Activated naive CD4-positive, alpha-beta T cell treated with anti-CD3 and anti-CD28 coated beads, Interleukin-2, amount 10 ng/mL, durations not matched to agents 7 days and 5 days (primary cell): Measurements from ENCODE around the gene DHRS7B.

Experiments used
- CTCF ChIA-PET: fragments of 350-600 bp; sonication (Branson Sonifier 250); formaldehyde crosslinking; loops from one replicate; lab custom pipeline; 2021; ENCODE audit warnings: antibody characterized with exemption; lab: Charles Lee
- DNase-seq: peaks from one replicate; pipeline ENCODE4 v3.0.0-alpha.2; 2020
- H3K27ac Mint-ChIP-seq: one replicate; pipeline ENCODE4 v1.8.0; 2021; ENCODE audit warnings: mild to moderate bottlenecking, moderate library complexity, mixed read lengths
- H3K27me3 Mint-ChIP-seq: one replicate; pipeline ENCODE4 v1.8.0; 2021; ENCODE audit warnings: mild to moderate bottlenecking, mixed read lengths
- H3K36me3 Mint-ChIP-seq: one replicate; pipeline ENCODE4 v1.8.0; 2021; ENCODE audit warnings: mixed read lengths
- H3K4me1 Mint-ChIP-seq: one replicate; pipeline ENCODE4 v1.8.0; 2021; ENCODE audit warnings: mixed read lengths
- H3K4me3 Mint-ChIP-seq: one replicate; pipeline ENCODE4 v1.8.0; 2021; ENCODE audit warnings: mild to moderate bottlenecking, moderate library complexity, mixed read lengths
- H3K9me3 Mint-ChIP-seq: one replicate; pipeline ENCODE4 v1.8.0; 2021; ENCODE audit warnings: mixed read lengths

DHRS7B gene

GRCh38 chr17:21209511-21210175 is 82.9 kb downstream of the DHRS7B start:
- no peak overlapping the region for H3K4me3 Mint-ChIP-seq
- H3K9me3 Mint-ChIP-seq, result no peaks in the 10 kb centered on the region
- H3K36me3 Mint-ChIP-seq, result peaks cover 16% of the 10 kb centered on the region
- H3K27me3 Mint-ChIP-seq, result no peaks in the 10 kb centered on the region
- CTCF ChIA-PET, result no interaction called here
- DNase-seq, result no peak
- H3K27ac Mint-ChIP-seq, result no peak overlapping the region
- peaks cover 35% of the 10 kb centered on the region for H3K4me1 Mint-ChIP-seq

- Mint-ChIP-seq H3K27me3 (no peaks in the 10 kb centered on the region), H3K27ac (no peak overlapping the region), H3K9me3 (no peaks in the 10 kb centered on the region), H3K4me1 (peaks cover 44% of the 10 kb centered on the region), H3K36me3 (peaks cover 16% of the 10 kb centered on the region), H3K4me3 (no peak overlapping the region)
- DNase-seq, result no peak
- CTCF ChIA-PET, result no interaction called here
Measured at GRCh38 chr17:21210411-21211076, 83.8 kb downstream of the DHRS7B start.

GRCh38 chr17:21211825-21212479 is 85.2 kb downstream of the DHRS7B start:
- H3K4me3 Mint-ChIP-seq, result peak overlapping the region; percentile 97
- CTCF ChIA-PET, result interaction anchor here (1.3 to 2.6 kb wide), 3 partner anchors 64 to 92 kb away, joined by 5 to 10 read pairs (median 6); no protein-coding TSS in a partner anchor
- no peaks in the 10 kb centered on the region for H3K9me3 Mint-ChIP-seq
- no peak for DNase-seq
- H3K27me3 Mint-ChIP-seq, result no peaks in the 10 kb centered on the region
- H3K27ac Mint-ChIP-seq, result peak overlapping the region; percentile 14
- H3K36me3 Mint-ChIP-seq, result peaks cover 16% of the 10 kb centered on the region
- peaks cover 56% of the 10 kb centered on the region for H3K4me1 Mint-ChIP-seq

GRCh38 chr17:21212826-21213637 is 86.3 kb downstream of the DHRS7B start:
- H3K27me3 Mint-ChIP-seq, result no peaks in the 10 kb centered on the region

GRCh38 chr17:21213638-21214014 is 86.9 kb downstream of the DHRS7B start:
- Mint-ChIP-seq H3K9me3 (no peaks in the 10 kb centered on the region), H3K27ac (peak overlapping the region; percentile 90), H3K4me1 (peaks cover 63% of the 10 kb centered on the region), H3K36me3 (peaks cover 15% of the 10 kb centered on the region), H3K27me3 (no peaks in the 10 kb centered on the region), H3K4me3 (peak overlapping the region; percentile 97)
- no peak for DNase-seq
- CTCF ChIA-PET, result interaction anchor here (0.7 to 2.6 kb wide), 6 partner anchors 24 to 114 kb away, joined by 3 to 10 read pairs (median 3); no protein-coding TSS in a partner anchor

More at GRCh38 chr17:21212826-21213637, 86.3 kb downstream of the DHRS7B start:
- peaks cover 17% of the 10 kb centered on the region for H3K36me3 Mint-ChIP-seq
- no peak for DNase-seq
- H3K9me3 Mint-ChIP-seq, result no peaks in the 10 kb centered on the region
- peak overlapping the region; percentile 90 for H3K27ac Mint-ChIP-seq
- H3K4me3 Mint-ChIP-seq, result peak overlapping the region; percentile 97
- peaks cover 63% of the 10 kb centered on the region for H3K4me1 Mint-ChIP-seq
- CTCF ChIA-PET, result interaction anchor here (0.7 to 2.6 kb wide), 7 partner anchors 25 to 113 kb away, joined by 3 to 10 read pairs (median 3); no protein-coding TSS in a partner anchor

GRCh38 chr17:21214015-21214776 is 87.4 kb downstream of the DHRS7B start, which contains the start of gene TMEM11:
Gene TMEM11 (minus strand): TSS chr17:21214161. CDS start chr17:21214152, 9 bp downstream.
- Mint-ChIP-seq H3K9me3 (no peaks in the 10 kb centered on the region), H3K36me3 (peaks cover 14% of the 10 kb centered on the region), H3K27me3 (no peaks in the 10 kb centered on the region), H3K4me3 (peak within 1 kb of the TSS; percentile 97), H3K4me1 (peaks cover 63% of the 10 kb centered on the region), H3K27ac (peak within 1 kb of the TSS; percentile 90)
- CTCF ChIA-PET, result interaction anchor here (1.0 to 1.1 kb wide), 3 partner anchors 23 to 115 kb away, joined by 3 to 7 read pairs (median 3); no protein-coding TSS in a partner anchor
- DNase-seq, result peak; percentile 97

GRCh38 chr17:21214777-21215541 is 88.2 kb downstream of the DHRS7B start:
- H3K4me3 Mint-ChIP-seq, result peak overlapping the region; percentile 97
- peaks cover 12% of the 10 kb centered on the region for H3K36me3 Mint-ChIP-seq
- peak; percentile 24 for DNase-seq
- peak overlapping the region; percentile 84 for H3K27ac Mint-ChIP-seq
- CTCF ChIA-PET, result interaction anchor here (1.4 kb wide), 1 partner anchor 87 kb away, joined by 3 read pairs; no protein-coding TSS in a partner anchor
- H3K4me1 Mint-ChIP-seq, result peaks cover 61% of the 10 kb centered on the region
- no peaks in the 10 kb centered on the region for H3K9me3 Mint-ChIP-seq
- no peaks in the 10 kb centered on the region for H3K27me3 Mint-ChIP-seq

DNA sequence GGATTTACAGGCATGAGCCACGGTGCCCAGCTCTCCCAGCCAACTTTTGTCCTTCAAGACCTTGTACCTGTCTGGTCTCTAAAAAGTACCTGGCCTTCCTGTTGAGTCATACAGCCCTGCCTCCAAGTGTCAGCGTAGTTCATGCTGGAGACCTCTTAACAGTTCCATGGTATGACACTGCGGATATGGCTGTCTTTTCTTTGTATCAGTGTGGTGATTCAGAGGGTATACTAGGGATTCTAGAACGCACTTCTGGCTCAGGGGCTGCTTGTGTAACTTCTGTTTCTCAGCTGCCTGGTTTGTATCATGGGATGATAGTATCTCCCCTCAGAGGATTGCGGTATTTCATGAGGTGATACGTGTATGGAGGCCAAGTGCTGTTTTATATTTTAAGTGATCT is 89.2 kb downstream of the DHRS7B start:
- Mint-ChIP-seq H3K9me3 (no peaks in the 10 kb centered on the region), H3K4me3 (peak overlapping the region; percentile 97), H3K36me3 (peaks cover 5% of the 10 kb centered on the region), H3K27ac (peak overlapping the region; percentile 84), H3K27me3 (no peaks in the 10 kb centered on the region), H3K4me1 (peaks cover 54% of the 10 kb centered on the region)
- CTCF ChIA-PET, result interaction anchor here (1.4 kb wide), 1 partner anchor 88 kb away, joined by 3 read pairs; no protein-coding TSS in a partner anchor
- no peak for DNase-seq

GRCh38 chr17:21217346-21217745 is 90.6 kb downstream of the DHRS7B start:
- no peaks in the 10 kb centered on the region for H3K27me3 Mint-ChIP-seq
- CTCF ChIA-PET, result no interaction called here
- H3K9me3 Mint-ChIP-seq, result no peaks in the 10 kb centered on the region
- H3K4me3 Mint-ChIP-seq, result no peak overlapping the region
- H3K4me1 Mint-ChIP-seq, result peaks cover 41% of the 10 kb centered on the region
- DNase-seq, result no peak
- H3K36me3 Mint-ChIP-seq, result peaks cover 16% of the 10 kb centered on the region
- peak overlapping the region; percentile 19 for H3K27ac Mint-ChIP-seq

- CTCF ChIA-PET, result no interaction called here
- Mint-ChIP-seq H3K4me1 (peaks cover 33% of the 10 kb centered on the region), H3K4me3 (no peak overlapping the region), H3K27me3 (no peaks in the 10 kb centered on the region), H3K27ac (no peak overlapping the region), H3K36me3 (peaks cover 16% of the 10 kb centered on the region), H3K9me3 (no peaks in the 10 kb centered on the region)
- DNase-seq, result no peak
Measured at GRCh38 chr17:21218101-21218500, 91.3 kb downstream of the DHRS7B start.

DNA sequence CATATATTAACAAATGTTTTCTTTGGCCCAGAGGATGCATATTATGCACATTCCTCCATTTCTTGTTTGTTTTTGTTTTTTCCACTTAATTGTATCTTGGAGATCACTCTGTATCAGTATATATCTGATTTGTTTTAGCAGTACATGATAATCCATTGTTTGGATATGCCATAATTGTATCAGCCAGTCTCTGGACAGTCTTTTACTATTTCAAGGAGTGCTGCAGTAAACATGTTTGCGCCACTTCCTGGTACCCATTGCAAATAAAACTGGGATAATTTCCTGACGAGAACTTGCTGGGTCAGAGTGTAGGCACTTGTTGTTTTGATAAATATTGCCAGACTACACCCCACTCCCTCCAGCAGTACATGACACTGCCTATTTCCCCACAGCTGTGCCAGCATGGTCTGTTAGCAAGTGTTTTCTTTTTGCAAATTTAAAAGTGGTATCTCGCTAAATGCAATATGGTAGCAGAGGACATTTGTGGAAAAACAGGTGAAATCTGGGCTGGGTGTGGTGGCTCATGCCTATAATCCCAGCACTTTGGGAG is 92.1 kb downstream of the DHRS7B start:
- no peaks in the 10 kb centered on the region for H3K27me3 Mint-ChIP-seq
- no peaks in the 10 kb centered on the region for H3K9me3 Mint-ChIP-seq
- peak overlapping the region; percentile 24 for H3K27ac Mint-ChIP-seq
- CTCF ChIA-PET, result no interaction called here
- H3K4me3 Mint-ChIP-seq, result no peak overlapping the region
- no peak for DNase-seq
- peaks cover 30% of the 10 kb centered on the region for H3K4me1 Mint-ChIP-seq
- H3K36me3 Mint-ChIP-seq, result peaks cover 12% of the 10 kb centered on the region

DNA sequence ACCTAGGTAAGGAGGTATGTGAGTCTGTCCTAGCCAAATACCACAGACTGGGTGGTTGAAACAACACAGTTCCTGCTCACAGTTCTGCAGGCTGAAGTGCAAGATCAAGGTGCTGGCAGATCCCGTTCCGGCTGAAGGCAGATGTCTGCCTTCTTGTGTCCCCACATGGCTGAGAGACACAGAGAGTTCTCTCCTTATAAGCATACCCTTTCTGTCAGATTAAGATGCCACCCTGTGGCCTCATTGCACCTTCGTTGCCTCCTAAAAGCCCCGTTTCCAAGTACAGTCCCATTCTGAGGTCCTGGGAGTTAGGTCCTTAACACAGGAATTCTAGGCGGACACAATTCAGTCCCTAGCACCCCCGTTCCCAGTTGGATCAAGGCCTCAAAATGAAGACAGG is 96.3 kb downstream of the DHRS7B start:
- H3K9me3 Mint-ChIP-seq, result no peaks in the 10 kb centered on the region
- no peaks in the 10 kb centered on the region for H3K27me3 Mint-ChIP-seq
- peaks cover 11% of the 10 kb centered on the region for H3K36me3 Mint-ChIP-seq
- DNase-seq, result no peak
- no peak overlapping the region for H3K4me3 Mint-ChIP-seq
- no peaks in the 10 kb centered on the region for H3K4me1 Mint-ChIP-seq
- H3K27ac Mint-ChIP-seq, result no peak overlapping the region
- CTCF ChIA-PET, result no interaction called here
